ENCODE data around the gene TPSD1. TPM values are rescaled to one million over a fixed set of nuclear protein-coding genes. Genes with fewer than 3 reads are reported as not detected.

The TPSD1 gene
- total and polyA plus RNA-seq, 2 experiments from 2014 or later: not detected

- no peak for DNase-seq
- no peaks in the 10 kb centered on the region for H3F3A ChIP-seq (ENCODE audit: insufficient read depth)
- H3K79me2 ChIP-seq (ENCODE audit: insufficient read depth): no peaks in the 10 kb centered on the region
- 62 to 67% methylated on average over 28 to 32 of the region's 32 CpGs for WGBS, 2 experiments (ENCODE audit: low coverage in 1 of 2, low lambda C conversion rate in 2 of 2, missing lambda C conversion rate in 2 of 2)
- TF ChIP-seq EZH2 (IDR thresholded peaks at IDR 0.05; ENCODE audit: insufficient read depth, poor library complexity, severe bottlenecking): no peak
- no peak for TF ChIP-seq EZH2phosphoT487 (IDR thresholded peaks at IDR 0.05; ENCODE audit: insufficient read depth, low read depth)
- no peaks in the 10 kb centered on the region for H3K9me2 ChIP-seq (ENCODE audit: insufficient read depth)
- no peak overlapping the region for H3K4me2 ChIP-seq (ENCODE audit: unreplicated experiment)
- in situ Hi-C loops (cut with MboI): no loop called here
- H3K36me3 ChIP-seq (ENCODE audit: low read depth): no peaks in the 10 kb centered on the region
- no peak overlapping the region for H3K9ac ChIP-seq
- no peaks in the 10 kb centered on the region for H3K4me1 ChIP-seq (ENCODE audit: insufficient read depth)
- H3K4me3 ChIP-seq: no peak overlapping the region
- H3K27me3 ChIP-seq (replicated peaks; ENCODE audit: insufficient read depth): peaks cover 21% of the 10 kb centered on the region
- no peak overlapping the region for H2AFZ ChIP-seq
- no peaks in the 10 kb centered on the region for H3K9me3 ChIP-seq (ENCODE audit: low read depth)
- H4K20me1 ChIP-seq (ENCODE audit: insufficient read depth): no peaks in the 10 kb centered on the region
- no peak overlapping the region for H3K27ac ChIP-seq
These were observed 6.5 kb downstream of the TPSD1 start for GRCh38 chr16:1262210-1262845.

DNA sequence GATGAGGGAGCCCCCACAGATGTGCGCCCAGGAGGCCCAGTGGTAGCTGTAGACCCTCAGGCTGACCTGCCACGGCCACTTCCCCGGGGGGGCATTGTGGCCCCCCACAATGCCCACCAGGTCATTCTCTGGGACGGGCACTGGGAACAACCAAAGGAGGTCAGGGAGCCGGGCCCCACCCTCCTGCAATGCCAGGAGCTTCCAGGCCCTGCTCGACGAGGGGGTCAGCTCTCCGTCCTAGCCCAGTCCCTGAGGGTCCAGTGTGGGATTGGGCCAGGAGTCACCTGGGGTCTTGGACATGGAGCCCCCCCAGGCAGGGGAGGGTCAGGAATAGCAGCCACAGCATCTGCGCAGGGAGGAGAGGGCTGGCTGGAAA is 7.0 kb downstream of the TPSD1 start:
- TF ChIP-seq EZH2 (IDR thresholded peaks at IDR 0.05; ENCODE audit: insufficient read depth, poor library complexity, severe bottlenecking) (no peak), EZH2phosphoT487 (IDR thresholded peaks at IDR 0.05; ENCODE audit: insufficient read depth, low read depth) (no peak)
- H3K4me2 ChIP-seq (ENCODE audit: unreplicated experiment): no peak overlapping the region
- H3K9me2 ChIP-seq (ENCODE audit: insufficient read depth): no peaks in the 10 kb centered on the region
- H3K27me3 ChIP-seq (replicated peaks; ENCODE audit: insufficient read depth): peaks cover 21% of the 10 kb centered on the region
- no peaks in the 10 kb centered on the region for H3F3A ChIP-seq (ENCODE audit: insufficient read depth)
- no peak for DNase-seq
- H3K36me3 ChIP-seq (ENCODE audit: low read depth): no peaks in the 10 kb centered on the region
- no peak overlapping the region for H3K4me3 ChIP-seq
- H3K9ac ChIP-seq: no peak overlapping the region
- no peaks in the 10 kb centered on the region for H3K4me1 ChIP-seq (ENCODE audit: insufficient read depth)
- H3K9me3 ChIP-seq (ENCODE audit: low read depth): no peaks in the 10 kb centered on the region
- 50 to 57% methylated on average over 9 of the region's 9 CpGs for WGBS, 2 experiments (ENCODE audit: low coverage in 1 of 2, low lambda C conversion rate in 2 of 2, missing lambda C conversion rate in 2 of 2)
- no peak overlapping the region for H3K27ac ChIP-seq
- no peaks in the 10 kb centered on the region for H3K79me2 ChIP-seq (ENCODE audit: insufficient read depth)
- no peak overlapping the region for H2AFZ ChIP-seq
- in situ Hi-C loops (cut with MboI): no loop called here
- no peaks in the 10 kb centered on the region for H4K20me1 ChIP-seq (ENCODE audit: insufficient read depth)

DNA sequence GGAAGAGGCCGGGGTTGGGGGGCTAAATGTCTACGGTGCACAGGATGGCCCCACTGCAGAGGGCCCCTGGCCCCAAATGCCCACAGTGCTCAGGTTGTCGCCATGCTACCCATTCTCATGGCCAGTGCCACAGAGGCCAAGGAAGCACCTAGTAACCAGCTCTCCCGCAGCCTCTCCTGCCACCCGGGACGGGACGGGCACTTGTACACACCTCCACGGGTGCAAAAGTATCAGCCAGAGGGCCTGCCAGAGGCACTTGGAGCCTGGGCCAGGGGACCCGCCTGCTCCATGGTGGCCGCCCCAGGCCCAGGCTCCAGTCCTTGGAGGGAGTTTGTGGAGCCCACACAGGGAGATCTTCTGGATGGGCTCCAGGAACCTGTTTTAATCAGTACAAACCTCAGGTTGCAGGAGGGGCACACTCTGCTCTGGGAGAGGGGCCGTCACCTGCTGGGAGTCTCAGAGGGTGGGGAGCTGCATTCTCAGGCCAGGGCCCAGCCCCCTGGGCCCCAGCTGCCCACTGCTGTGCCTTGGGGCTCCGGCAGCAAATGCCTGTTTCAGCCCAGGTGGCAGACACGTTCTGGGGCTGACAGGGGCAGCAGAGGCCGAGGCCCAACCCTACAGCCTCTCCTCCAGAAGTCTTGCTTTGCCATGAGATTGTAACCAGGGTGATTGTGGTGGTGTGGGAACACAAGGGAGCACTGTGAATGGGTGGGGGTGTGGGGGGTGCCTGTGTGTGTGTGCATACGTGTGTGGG is 7.9 kb downstream of the TPSD1 start:
- H3K27ac ChIP-seq: no peak overlapping the region
- in situ Hi-C loops (cut with MboI): no loop called here

GRCh38 chr16:1264345-1265089 is 8.6 kb downstream of the TPSD1 start:
- Histone ChIP-seq H3K27me3 (replicated peaks; ENCODE audit: insufficient read depth) (peaks cover 18% of the 10 kb centered on the region), H3K9me2 (ENCODE audit: insufficient read depth) (no peaks in the 10 kb centered on the region), H2AFZ (no peak overlapping the region), H3F3A (ENCODE audit: insufficient read depth) (no peaks in the 10 kb centered on the region), H3K36me3 (ENCODE audit: low read depth) (no peaks in the 10 kb centered on the region), H3K79me2 (ENCODE audit: insufficient read depth) (no peaks in the 10 kb centered on the region), H3K9me3 (ENCODE audit: low read depth) (no peaks in the 10 kb centered on the region), H3K9ac (no peak overlapping the region), H4K20me1 (ENCODE audit: insufficient read depth) (no peaks in the 10 kb centered on the region), H3K4me2 (ENCODE audit: unreplicated experiment) (no peak overlapping the region), H3K4me3 (no peak overlapping the region), H3K27ac (no peak overlapping the region), H3K4me1 (ENCODE audit: insufficient read depth) (no peaks in the 10 kb centered on the region)
- no peak for TF ChIP-seq EZH2phosphoT487 (IDR thresholded peaks at IDR 0.05; ENCODE audit: insufficient read depth, low read depth)
- no peak for TF ChIP-seq EZH2 (IDR thresholded peaks at IDR 0.05; ENCODE audit: insufficient read depth, poor library complexity, severe bottlenecking)
- no peak for DNase-seq
- WGBS, 2 experiments (ENCODE audit: low coverage in 1 of 2, low lambda C conversion rate in 2 of 2, missing lambda C conversion rate in 2 of 2): 71 to 85% methylated on average over 10 to 16 of the region's 16 CpGs
- in situ Hi-C loops (cut with MboI): no loop called here

More for the DNA sequence above, 7.9 kb downstream of the TPSD1 start:
- Histone ChIP-seq H3K9me3 (ENCODE audit: low read depth) (no peaks in the 10 kb centered on the region), H3K4me2 (ENCODE audit: unreplicated experiment) (no peak overlapping the region), H3K4me1 (ENCODE audit: insufficient read depth) (no peaks in the 10 kb centered on the region), H3K79me2 (ENCODE audit: insufficient read depth) (no peaks in the 10 kb centered on the region), H3K9me2 (ENCODE audit: insufficient read depth) (no peaks in the 10 kb centered on the region), H3F3A (ENCODE audit: insufficient read depth) (no peaks in the 10 kb centered on the region), H3K9ac (no peak overlapping the region), H4K20me1 (ENCODE audit: insufficient read depth) (no peaks in the 10 kb centered on the region), H3K27me3 (replicated peaks; ENCODE audit: insufficient read depth) (peaks cover 21% of the 10 kb centered on the region), H3K4me3 (no peak overlapping the region), H2AFZ (no peak overlapping the region), H3K36me3 (ENCODE audit: low read depth) (no peaks in the 10 kb centered on the region)
- DNase-seq: no peak
- 54 to 56% methylated on average over 14 to 15 of the region's 15 CpGs for WGBS, 2 experiments (ENCODE audit: low coverage in 1 of 2, low lambda C conversion rate in 2 of 2, missing lambda C conversion rate in 2 of 2)
- TF ChIP-seq EZH2phosphoT487 (IDR thresholded peaks at IDR 0.05; ENCODE audit: insufficient read depth, low read depth) (no peak), EZH2 (IDR thresholded peaks at IDR 0.05; ENCODE audit: insufficient read depth, poor library complexity, severe bottlenecking) (no peak)
